Smooth muscle cell (in vitro differentiated cells): ENCODE data around the gene PCDHA3. TPM values are rescaled to one million over a fixed set of nuclear protein-coding genes. Genes with fewer than 3 reads are reported as not detected.
"Not testable (repeated sequence)": the region's sequence is repeated elsewhere in the genome, so short reads cannot be mapped to it uniquely, and the experiment has no call there.

Source experiments
- DNase-seq: peaks from one replicate; lab custom pipeline; 2025; ENCODE audit not compliant: unreplicated experiment; lab: John Stamatoyannopoulos, UW
- H2AFZ ChIP-seq: fragments of 200-600 bp; sonication (generic); 2 replicates; pipeline ENCODE4 v1.6.0; 2016; ENCODE audit warnings: antibody characterized with exemption, low read depth, mild to moderate bottlenecking
- H3F3A ChIP-seq: fragments of 200-600 bp; sonication (generic); 2 replicates; pipeline ENCODE4 v1.6.0; 2017; ENCODE audit warnings: antibody characterized with exemption, low read depth
- H3K27ac ChIP-seq: fragments of 200-600 bp; sonication (generic); 2 replicates; pipeline ENCODE4 v1.5.1; 2016; ENCODE audit warnings: low read depth, mild to moderate bottlenecking
- H3K27me3 ChIP-seq: fragments of 200-600 bp; sonication (generic); 2 replicates; pipeline ENCODE4 v1.6.1; 2016; ENCODE audit warnings: low read depth, mild to moderate bottlenecking
- H3K36me3 ChIP-seq: fragments of 200-600 bp; sonication (generic); 2 replicates; pipeline ENCODE4 v1.5.1; 2016; ENCODE audit warnings: low read depth
- H3K4me1 ChIP-seq: fragments of 200-600 bp; sonication (generic); 2 replicates; pipeline ENCODE4 v1.5.1; 2016; ENCODE audit warnings: low read depth
- H3K4me2 ChIP-seq: fragments of 200-600 bp; sonication (generic); 2 replicates; pipeline ENCODE4 v1.6.0; 2016; ENCODE audit warnings: mild to moderate bottlenecking
- H3K4me3 ChIP-seq: fragments of 200-600 bp; sonication (generic); 2 replicates; pipeline ENCODE4 v1.5.1; 2016; ENCODE audit warnings: mild to moderate bottlenecking
- H3K79me2 ChIP-seq: fragments of 200-600 bp; sonication (generic); 2 replicates; pipeline ENCODE4 v1.6.0; 2016; ENCODE audit warnings: low read depth, mild to moderate bottlenecking
- H3K9ac ChIP-seq: fragments of 200-600 bp; sonication (generic); 2 replicates; pipeline ENCODE4 v1.6.0; 2016; ENCODE audit warnings: low read depth
- H3K9me3 ChIP-seq: fragments of 200-600 bp; sonication (generic); replicated peaks from 2 replicates; pipeline ENCODE4 v1.5.1; 2016; ENCODE audit warnings: low read depth
- H4K20me1 ChIP-seq: fragments of 200-600 bp; sonication (generic); 2 replicates; pipeline ENCODE4 v1.6.0; 2016; ENCODE audit warnings: low read depth
- WGBS: methylation state at CpG from one replicate; pipeline ENCODE4 v1.1.7; 2016; ENCODE audit warnings: low lambda C conversion rate; 5-methylcytosine and 5-hydroxymethylcytosine counted together
- polyA plus RNA-seq: library from polyadenylated mRNA; unstranded; fragments of >200 nt; fragmentation: Nextera tagmentation; extraction: Ambion mirVana; gene quantifications from 2 replicates; pipeline ENCODE4 v1.2.1, GENCODE V29; 2016
- total RNA-seq: library from RNA; depleted of rRNA; stranded (reverse); fragments of >200 nt; gene quantifications from 2 replicates; pipeline ENCODE4 v1.2.3, GENCODE V29; 2014
- TF ChIP-seq, protein P1 (sequence below): fragments of 200-600 bp; sonication (generic); IDR thresholded peaks from 2 replicates; pipeline ENCODE4 v1.5.1; 2017; ENCODE audit warnings: borderline replicate concordance, mild to moderate bottlenecking, antibody characterized with exemption; ENCODE audit not compliant: insufficient read depth, poor library complexity, severe bottlenecking

Gene PCDHA3
- total and polyA plus RNA-seq, 2 experiments from 2014 or later: 0.89 to 3.2 TPM

DNA sequence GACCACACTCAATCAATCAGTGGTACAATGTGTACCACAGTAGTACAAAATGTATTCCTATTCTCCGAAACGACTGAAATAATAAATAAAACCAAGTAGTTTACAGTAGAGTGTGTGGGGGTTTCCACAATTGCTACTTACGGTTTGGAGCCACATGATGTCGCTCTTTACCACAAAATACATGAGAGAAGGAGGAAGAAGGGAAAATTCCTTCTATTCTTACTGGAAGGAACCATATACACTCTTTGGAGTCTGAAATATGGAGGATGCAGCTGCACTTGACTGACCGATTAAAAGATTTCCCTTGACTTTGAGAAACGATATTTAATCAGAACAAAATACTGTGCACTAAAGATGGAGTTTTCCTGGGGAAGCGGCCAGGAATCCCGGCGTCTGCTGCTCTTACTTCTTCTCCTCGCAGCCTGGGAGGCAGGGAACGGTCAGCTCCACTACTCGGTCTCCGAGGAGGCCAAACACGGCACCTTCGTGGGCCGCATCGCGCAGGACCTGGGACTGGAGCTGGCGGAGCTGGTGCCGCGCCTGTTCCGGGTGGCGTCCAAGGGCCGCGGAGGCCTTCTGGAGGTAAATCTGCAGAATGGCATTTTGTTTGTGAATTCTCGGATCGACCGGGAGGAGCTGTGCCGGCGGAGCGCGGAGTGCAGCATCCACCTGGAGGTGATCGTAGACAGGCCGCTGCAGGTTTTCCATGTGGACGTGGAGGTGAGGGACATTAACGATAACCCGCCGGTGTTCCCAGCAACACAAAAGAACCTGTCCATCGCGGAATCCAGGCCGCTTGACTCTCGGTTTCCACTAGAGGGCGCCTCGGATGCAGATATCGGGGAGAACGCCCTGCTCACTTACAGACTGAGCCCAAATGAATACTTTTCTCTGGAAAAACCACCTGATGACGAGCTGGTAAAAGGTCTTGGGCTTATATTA is 6.2 kb downstream of the PCDHA3 start, which contains the start of gene PCDHA4:
PCDHA4 (plus strand) TSS at position 235 of the 942 bp plus-strand sequence.
- Histone ChIP-seq H3K27me3 (no peaks in the 10 kb centered on the region), H3K9ac (peak within 1 kb of the TSS; percentile 72), H2AFZ (peak within 1 kb of the TSS; percentile 100), H3K4me3 (peak within 1 kb of the TSS; percentile 76), H3K4me1 (no peaks in the 10 kb centered on the region), H3K4me2 (peak within 1 kb of the TSS; percentile 88), H4K20me1 (no peaks in the 10 kb centered on the region), H3F3A (no peaks in the 10 kb centered on the region), H3K27ac (peak within 1 kb of the TSS; percentile 32), H3K79me2 (no peaks in the 10 kb centered on the region), H3K9me3 (no peaks in the 10 kb centered on the region), H3K36me3 (no peaks in the 10 kb centered on the region)
- peak; percentile 12 for DNase-seq
- TF ChIP-seq, protein P1, sequence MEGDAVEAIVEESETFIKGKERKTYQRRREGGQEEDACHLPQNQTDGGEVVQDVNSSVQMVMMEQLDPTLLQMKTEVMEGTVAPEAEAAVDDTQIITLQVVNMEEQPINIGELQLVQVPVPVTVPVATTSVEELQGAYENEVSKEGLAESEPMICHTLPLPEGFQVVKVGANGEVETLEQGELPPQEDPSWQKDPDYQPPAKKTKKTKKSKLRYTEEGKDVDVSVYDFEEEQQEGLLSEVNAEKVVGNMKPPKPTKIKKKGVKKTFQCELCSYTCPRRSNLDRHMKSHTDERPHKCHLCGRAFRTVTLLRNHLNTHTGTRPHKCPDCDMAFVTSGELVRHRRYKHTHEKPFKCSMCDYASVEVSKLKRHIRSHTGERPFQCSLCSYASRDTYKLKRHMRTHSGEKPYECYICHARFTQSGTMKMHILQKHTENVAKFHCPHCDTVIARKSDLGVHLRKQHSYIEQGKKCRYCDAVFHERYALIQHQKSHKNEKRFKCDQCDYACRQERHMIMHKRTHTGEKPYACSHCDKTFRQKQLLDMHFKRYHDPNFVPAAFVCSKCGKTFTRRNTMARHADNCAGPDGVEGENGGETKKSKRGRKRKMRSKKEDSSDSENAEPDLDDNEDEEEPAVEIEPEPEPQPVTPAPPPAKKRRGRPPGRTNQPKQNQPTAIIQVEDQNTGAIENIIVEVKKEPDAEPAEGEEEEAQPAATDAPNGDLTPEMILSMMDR: peak; percentile 69
- WGBS: 2% methylated on average over 47 of the region's 47 CpGs

DNA sequence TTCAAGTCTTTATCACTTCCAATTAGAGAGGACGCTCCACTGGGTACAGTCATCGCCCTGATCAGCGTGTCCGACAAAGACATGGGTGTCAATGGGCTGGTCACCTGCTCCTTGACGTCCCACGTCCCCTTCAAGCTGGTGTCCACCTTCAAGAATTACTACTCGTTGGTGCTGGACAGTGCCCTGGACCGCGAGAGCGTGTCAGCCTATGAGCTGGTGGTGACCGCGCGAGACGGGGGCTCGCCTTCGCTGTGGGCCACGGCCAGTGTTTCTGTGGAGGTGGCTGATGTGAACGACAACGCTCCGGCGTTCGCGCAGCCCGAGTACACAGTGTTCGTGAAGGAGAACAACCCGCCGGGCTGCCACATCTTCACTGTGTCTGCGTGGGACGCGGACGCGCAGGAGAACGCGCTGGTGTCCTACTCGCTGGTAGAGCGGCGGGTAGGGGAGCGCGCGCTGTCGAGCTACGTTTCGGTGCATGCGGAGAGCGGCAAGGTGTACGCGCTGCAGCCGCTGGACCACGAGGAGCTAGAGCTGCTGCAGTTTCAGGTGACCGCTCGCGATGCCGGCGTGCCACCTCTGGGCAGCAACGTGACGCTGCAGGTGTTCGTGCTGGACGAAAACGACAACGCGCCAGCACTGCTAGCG is 7.5 kb downstream of the PCDHA3 start:
- not testable (repeated sequence) for DNase-seq, H3K79me2 ChIP-seq, H3K4me2 ChIP-seq, H3K27me3 ChIP-seq, H4K20me1 ChIP-seq, H3K4me1 ChIP-seq, H3K36me3 ChIP-seq, H3K9ac ChIP-seq, H3K27ac ChIP-seq, H3K9me3 ChIP-seq, H2AFZ ChIP-seq, H3F3A ChIP-seq
- 98% methylated on average over 62 of the region's 62 CpGs for WGBS
- peak overlapping the region; percentile 76 for H3K4me3 ChIP-seq

DNA sequence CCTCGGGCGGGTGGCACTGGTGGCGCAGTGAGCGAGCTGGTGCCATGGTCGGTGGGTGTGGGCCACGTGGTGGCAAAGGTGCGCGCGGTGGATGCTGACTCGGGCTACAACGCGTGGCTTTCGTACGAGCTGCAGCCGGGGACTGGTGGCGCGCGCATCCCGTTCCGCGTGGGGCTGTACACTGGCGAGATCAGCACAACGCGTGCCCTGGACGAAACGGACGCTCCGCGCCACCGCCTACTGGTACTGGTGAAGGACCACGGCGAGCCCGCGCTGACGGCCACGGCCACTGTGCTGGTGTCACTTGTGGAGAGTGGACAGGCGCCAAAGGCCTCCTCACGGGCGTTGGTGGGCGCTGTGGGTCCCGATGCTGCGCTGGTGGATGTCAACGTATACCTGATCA is 8.0 kb downstream of the PCDHA3 start:
- H3K36me3 ChIP-seq: no peaks in the 10 kb centered on the region
- no peak overlapping the region for H2AFZ ChIP-seq
- H4K20me1 ChIP-seq: no peaks in the 10 kb centered on the region
- H3K27me3 ChIP-seq: no peaks in the 10 kb centered on the region
- H3K79me2 ChIP-seq: no peaks in the 10 kb centered on the region
- DNase-seq: no peak
- H3K9ac ChIP-seq: no peak overlapping the region
- H3K4me3 ChIP-seq: no peak overlapping the region
- TF ChIP-seq, protein P1: no peak
- no peak overlapping the region for H3K27ac ChIP-seq
- H3K4me2 ChIP-seq: no peak overlapping the region
- H3F3A ChIP-seq: no peaks in the 10 kb centered on the region
- H3K4me1 ChIP-seq: no peaks in the 10 kb centered on the region
- no peaks in the 10 kb centered on the region for H3K9me3 ChIP-seq
- WGBS: over 99% methylated on average over 40 of the region's 43 CpGs
